ENCODE measurements around the gene LYL1. TPM values are rescaled to one million over a fixed set of nuclear protein-coding genes. Genes with fewer than 3 reads are reported as not detected.

LYL1 gene
- total RNA-seq, 1 experiment from 2014 or later = 0.59 TPM

- intact Hi-C loops (cut with micrococcal nuclease; ENCODE audit: unreplicated experiment) = no loop called here
- no peaks in the 10 kb centered on the region for H3K9me3 ChIP-seq
- Mint-ChIP-seq H3K4me3 (ENCODE audit: unreplicated experiment) (no peak overlapping the region), H3K27ac (ENCODE audit: unreplicated experiment) (no peak overlapping the region), H3K9me3 (ENCODE audit: unreplicated experiment) (no peaks in the 10 kb centered on the region), H3K4me1 (ENCODE audit: low read depth, unreplicated experiment) (no peaks in the 10 kb centered on the region), H3K36me3 (ENCODE audit: insufficient read depth, unreplicated experiment) (peaks cover 49% of the 10 kb centered on the region), H3K27me3 (ENCODE audit: insufficient read depth, unreplicated experiment) (no peaks in the 10 kb centered on the region)
- H3K4me1 ChIP-seq = no peaks in the 10 kb centered on the region
- H3K27me3 ChIP-seq (replicated peaks; ENCODE audit: control insufficient read depth, insufficient read depth, low read length) = no peaks in the 10 kb centered on the region
- H3K4me3 ChIP-seq (ENCODE audit: low read depth, low read length) = no peak overlapping the region
- DNase-seq = no peak
- POLR2A ChIA-PET = no interaction called here
- BruUV-seq (replicated peaks) = no TSS peak
- CTCF ChIA-PET = interaction anchor here (0.7 kb wide), 1 partner anchor 152 kb away, joined by 3 read pairs; no protein-coding TSS in a partner anchor
- H3K36me3 ChIP-seq (ENCODE audit: control insufficient read depth, insufficient read depth, low read length) = 0 out of 2 replicates have a peak, but pooled peaks cover 2% of the 10 kb centered on the region
- no peak for TF ChIP-seq CTCF (IDR thresholded peaks at IDR 0.05; ENCODE audit: insufficient read depth in 1 of 2, low read depth in 1 of 2, low read length in 1 of 2, severe bottlenecking in 1 of 2, unreplicated experiment in 1 of 2)
Measured at GRCh38 chr19:13129384-13129783, 26.7 kb upstream of the LYL1 start.

- Histone ChIP-seq H3K4me3 (ENCODE audit: low read depth, low read length) (no peak overlapping the region), H3K27me3 (replicated peaks; ENCODE audit: control insufficient read depth, insufficient read depth, low read length) (no peaks in the 10 kb centered on the region), H3K36me3 (ENCODE audit: control insufficient read depth, insufficient read depth, low read length) (0 out of 2 replicates have a peak, but pooled peaks cover 2% of the 10 kb centered on the region), H3K9me3 (no peaks in the 10 kb centered on the region), H3K4me1 (no peaks in the 10 kb centered on the region)
- Mint-ChIP-seq H3K4me3 (ENCODE audit: unreplicated experiment) (no peak overlapping the region), H3K9me3 (ENCODE audit: unreplicated experiment) (no peaks in the 10 kb centered on the region), H3K27ac (ENCODE audit: unreplicated experiment) (peak overlapping the region; percentile 32), H3K27me3 (ENCODE audit: insufficient read depth, unreplicated experiment) (no peaks in the 10 kb centered on the region), H3K4me1 (ENCODE audit: low read depth, unreplicated experiment) (no peaks in the 10 kb centered on the region), H3K36me3 (ENCODE audit: insufficient read depth, unreplicated experiment) (peaks cover 48% of the 10 kb centered on the region)
- POLR2A ChIA-PET = no interaction called here
- DNase-seq = no peak
- TF ChIP-seq CTCF (IDR thresholded peaks at IDR 0.05; ENCODE audit: insufficient read depth in 1 of 2, low read depth in 1 of 2, low read length in 1 of 2, severe bottlenecking in 1 of 2, unreplicated experiment in 1 of 2) = no peak
- CTCF ChIA-PET = interaction anchor here (0.7 kb wide), 1 partner anchor 151 kb away, joined by 3 read pairs; no protein-coding TSS in a partner anchor
- intact Hi-C loops (cut with micrococcal nuclease; ENCODE audit: unreplicated experiment) = no loop called here
- no TSS peak for BruUV-seq (replicated peaks)
Measured at GRCh38 chr19:13128583-13128982, 25.9 kb upstream of the LYL1 start.

GRCh38 chr19:13127811-13128575 is 25.3 kb upstream of the LYL1 start:
- Histone ChIP-seq H3K4me3 (ENCODE audit: low read depth, low read length) (no peak overlapping the region), H3K27me3 (replicated peaks; ENCODE audit: control insufficient read depth, insufficient read depth, low read length) (no peaks in the 10 kb centered on the region), H3K9me3 (no peaks in the 10 kb centered on the region), H3K4me1 (no peaks in the 10 kb centered on the region), H3K36me3 (ENCODE audit: control insufficient read depth, insufficient read depth, low read length) (0 out of 2 replicates have a peak, but pooled peaks cover 2% of the 10 kb centered on the region)
- intact Hi-C loops (cut with micrococcal nuclease; ENCODE audit: unreplicated experiment) = no loop called here
- Mint-ChIP-seq H3K4me1 (ENCODE audit: low read depth, unreplicated experiment) (no peaks in the 10 kb centered on the region), H3K4me3 (ENCODE audit: unreplicated experiment) (no peak overlapping the region), H3K27me3 (ENCODE audit: insufficient read depth, unreplicated experiment) (no peaks in the 10 kb centered on the region), H3K27ac (ENCODE audit: unreplicated experiment) (no peak overlapping the region), H3K9me3 (ENCODE audit: unreplicated experiment) (no peaks in the 10 kb centered on the region), H3K36me3 (ENCODE audit: insufficient read depth, unreplicated experiment) (peaks cover 42% of the 10 kb centered on the region)
- BruUV-seq (replicated peaks) = no TSS peak
- no peak for TF ChIP-seq CTCF (IDR thresholded peaks at IDR 0.05; ENCODE audit: insufficient read depth in 1 of 2, low read depth in 1 of 2, low read length in 1 of 2, severe bottlenecking in 1 of 2, unreplicated experiment in 1 of 2)
- DNase-seq = no peak
- ChIA-PET CTCF (no interaction called here), POLR2A (interaction anchor here (0.8 kb wide), 1 partner anchor 10 kb away, joined by 3 read pairs; the partner anchor contains the start of gene NACC1)

All from Caco-2 (cell line).